C4-2B (cell line): ENCODE measurements around the gene TOR4A.
A peak's percentile ranks its signal among the peaks of the same experiment; 100 is the strongest.

Experiments used
- H3K27ac ChIP-seq: fragments of 450-650 bp; 2 replicates; pipeline ENCODE4 v1.5.1; 2017
- CTCF ChIP-seq: fragments of 450-650 bp; conservative IDR thresholded peaks from 2 replicates; pipeline ENCODE4 v1.5.1; 2017; ENCODE audit warnings: mild to moderate bottlenecking
- ZFX ChIP-seq: fragments of 450-650 bp; IDR thresholded peaks from 2 replicates; pipeline ENCODE4 v1.6.1; 2017

TOR4A gene

GRCh38 chr9:137296670-137297664 lies 19.4 kb downstream of the TOR4A start:
- TF ChIP-seq ZFX (peak; percentile 29; the same call in 1 of the 2 replicates), CTCF (no peak)
- peak overlapping the region; percentile 36 for H3K27ac ChIP-seq

GRCh38 chr9:137297966-137298365 lies 20.4 kb downstream of the TOR4A start:
- TF ChIP-seq CTCF, result no peak
- no peak for TF ChIP-seq ZFX

GRCh38 chr9:137298401-137299202 lies 21.1 kb downstream of the TOR4A start:
- H3K27ac ChIP-seq, result no peak overlapping the region; the same call in 1 of the 2 replicates
- TF ChIP-seq CTCF, result no peak
- TF ChIP-seq ZFX, result no peak

More at GRCh38 chr9:137297966-137298365, 20.4 kb downstream of the TOR4A start:
- no peak overlapping the region; the same call in 1 of the 2 replicates for H3K27ac ChIP-seq

- no peak overlapping the region; the same call in 1 of the 2 replicates for H3K27ac ChIP-seq
- TF ChIP-seq ZFX (no peak), CTCF (no peak)
These were observed 21.7 kb downstream of the TOR4A start for GRCh38 chr9:137299203-137299565.

DNA sequence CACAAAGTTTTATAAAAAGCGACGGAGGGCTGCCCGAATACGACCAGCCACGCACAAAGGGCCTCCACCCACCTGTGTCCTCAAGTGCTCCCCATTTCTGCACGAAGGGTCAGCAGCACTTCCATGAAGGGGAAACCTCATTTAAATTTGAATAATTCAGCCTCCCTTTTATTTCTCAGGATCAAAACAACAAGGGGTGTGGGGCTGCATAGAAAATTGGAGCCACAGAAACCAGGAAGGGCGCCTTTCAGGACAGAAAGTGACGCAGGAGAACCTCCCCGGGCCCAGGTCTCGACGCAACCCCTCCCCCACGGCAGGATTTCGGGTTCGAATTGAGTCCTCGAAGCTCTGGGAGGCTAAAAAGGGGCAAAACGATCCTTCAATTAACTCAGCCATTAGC lies 22.4 kb downstream of the TOR4A start:
- H3K27ac ChIP-seq, result peak overlapping the region; percentile 97
- TF ChIP-seq CTCF, result no peak

- H3K27ac ChIP-seq, result peak overlapping the region; percentile 97
- no peak for TF ChIP-seq ZFX
- no peak for TF ChIP-seq CTCF
These were observed 23.1 kb downstream of the TOR4A start for GRCh38 chr9:137300567-137301080.
